Dendritic cell treated with granulocyte-macrophage colony-stimulating factor and Interleukin-4, amounts not matched to agents 40 ng/mL and 50 ng/mL, for 4 days (primary cell): ENCODE measurements around the gene PRMT1.
"Not testable (repeated sequence)": the region's sequence is repeated elsewhere in the genome, so short reads cannot be mapped to it uniquely, and the experiment has no call there.

Source experiments
- H3K27ac Mint-ChIP-seq: one replicate; pipeline ENCODE4 v1.8.0; 2022; ENCODE audit warnings: mild to moderate bottlenecking, mixed read lengths
- H3K27me3 Mint-ChIP-seq: one replicate; pipeline ENCODE4 v1.8.0; 2022; ENCODE audit warnings: mild to moderate bottlenecking, mixed read lengths
- H3K36me3 Mint-ChIP-seq: one replicate; pipeline ENCODE4 v1.8.0; 2022; ENCODE audit warnings: low read depth, mixed read lengths
- H3K4me1 Mint-ChIP-seq: one replicate; pipeline ENCODE4 v1.8.0; 2022; ENCODE audit warnings: low read depth, mixed read lengths
- H3K4me3 Mint-ChIP-seq: one replicate; pipeline ENCODE4 v1.8.0; 2022; ENCODE audit warnings: mild to moderate bottlenecking, moderate library complexity, mixed read lengths
- H3K9me3 Mint-ChIP-seq: one replicate; pipeline ENCODE4 v1.8.0; 2022; ENCODE audit warnings: mixed read lengths
- intact Hi-C: fragments of 100-400 bp; cut with micrococcal nuclease; formaldehyde crosslinking; loops from one replicate; pipeline ENCODE4 v1.15.0; 2022

The PRMT1 gene

DNA sequence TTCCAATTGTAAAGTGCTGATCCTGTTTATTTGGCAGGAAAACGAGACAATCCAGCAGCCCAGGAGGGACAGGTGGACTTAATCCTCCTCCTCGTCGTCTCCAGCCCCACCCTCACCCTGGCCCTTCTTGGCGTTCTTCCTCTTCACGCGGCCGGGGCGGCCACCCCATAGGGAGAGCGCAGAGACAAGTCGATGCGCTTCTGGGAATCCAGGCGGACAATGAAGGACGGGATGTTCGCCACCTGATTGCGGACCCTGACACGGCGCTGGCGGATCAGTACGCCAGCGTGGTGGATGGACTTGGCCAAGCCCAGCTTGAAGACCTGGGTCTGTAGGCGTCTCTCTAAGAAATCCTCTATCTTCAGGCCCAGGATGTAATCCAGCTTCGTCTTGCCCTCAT, 42.3 kb downstream of the PRMT1 start:
- H3K36me3 Mint-ChIP-seq, H3K9me3 Mint-ChIP-seq, H3K4me3 Mint-ChIP-seq, H3K27me3 Mint-ChIP-seq, H3K27ac Mint-ChIP-seq, intact Hi-C loops, H3K4me1 Mint-ChIP-seq: not testable (repeated sequence)

DNA sequence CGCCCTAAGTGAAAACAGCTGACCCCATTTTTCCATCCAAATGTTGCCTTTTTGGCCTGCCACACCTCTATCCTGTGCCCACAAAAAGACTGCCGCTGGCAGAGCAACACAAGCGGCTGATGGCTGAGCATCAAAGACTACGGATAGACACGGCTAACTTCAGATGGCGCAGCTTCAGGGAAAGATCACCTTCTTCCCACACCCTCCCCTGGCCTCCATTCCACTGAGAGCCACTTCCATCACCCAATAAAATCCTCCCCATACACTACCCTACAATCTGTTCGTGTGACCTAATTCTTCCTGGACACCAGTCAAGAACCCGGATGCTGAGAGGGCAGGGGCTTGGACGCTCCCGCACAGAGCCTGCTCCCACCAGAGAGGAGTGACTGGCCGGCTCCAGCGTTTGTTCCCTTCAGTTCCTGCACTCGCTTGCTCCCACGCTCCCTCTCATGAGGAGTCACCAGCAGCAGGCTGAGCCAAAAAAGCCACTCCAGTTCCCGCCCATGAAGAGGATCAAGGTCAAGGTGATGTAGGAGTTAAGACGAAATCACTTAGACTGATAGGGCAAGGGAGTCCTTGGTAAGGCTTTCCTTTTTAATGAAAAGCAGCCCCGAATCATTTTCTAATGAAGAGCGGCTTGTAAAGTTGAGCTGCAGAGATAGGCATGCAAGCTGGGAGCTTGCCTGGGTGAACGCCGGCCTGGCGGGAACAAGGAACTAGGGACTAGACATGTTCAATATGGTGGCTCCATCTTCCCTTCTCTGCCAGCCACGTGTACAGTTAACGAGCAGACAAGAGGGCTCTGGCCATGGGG, 50.4 kb downstream of the PRMT1 start:
- Mint-ChIP-seq H3K4me3 (no peak overlapping the region), H3K27ac (no peak overlapping the region), H3K4me1 (peaks cover 6% of the 10 kb centered on the region), H3K9me3 (no peaks in the 10 kb centered on the region), H3K27me3 (peaks cover 7% of the 10 kb centered on the region), H3K36me3 (no peaks in the 10 kb centered on the region)
- intact Hi-C loops: no loop called here

DNA sequence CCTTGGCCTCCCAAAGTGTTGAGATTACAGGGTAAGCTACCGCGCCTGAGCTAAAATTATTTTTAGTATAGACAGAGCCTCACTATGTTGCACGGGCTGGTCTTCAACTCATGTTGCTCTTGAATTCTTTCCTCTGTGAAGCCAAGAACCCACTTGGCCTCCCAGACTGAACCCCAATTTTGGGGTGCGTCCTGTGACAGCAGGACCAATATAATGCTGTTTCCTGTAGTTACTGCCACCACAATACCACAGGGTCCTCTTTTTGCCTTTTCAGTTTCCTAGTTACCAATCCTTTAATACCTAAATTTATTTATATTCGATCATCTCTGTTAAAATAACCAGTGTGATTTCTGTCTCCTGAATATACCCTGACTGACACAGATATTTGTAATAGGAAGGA, 53.1 kb downstream of the PRMT1 start:
- intact Hi-C loops: no loop called here
- peaks cover 6% of the 10 kb centered on the region for H3K4me1 Mint-ChIP-seq
- H3K36me3 Mint-ChIP-seq: no peaks in the 10 kb centered on the region
- H3K27me3 Mint-ChIP-seq: peaks cover 5% of the 10 kb centered on the region
- H3K9me3 Mint-ChIP-seq: no peaks in the 10 kb centered on the region
- H3K4me3 Mint-ChIP-seq: no peak overlapping the region
- no peak overlapping the region for H3K27ac Mint-ChIP-seq
